K562 (cell line): ENCODE results near the gene COL4A2.

Experiments used
- BHLHE40 ChIP-seq: IDR thresholded peaks from 2 replicates; pipeline ENCODE4 v1.6.1; 2011; ENCODE audit warnings: low read length, improper control_type of control experiment
- FOSL1 ChIP-seq: fragments of 200-800 bp; sonication (Bioruptor generic); conservative IDR thresholded peaks from 2 replicates; pipeline ENCODE4 v1.6.1; 2016; ENCODE audit warnings: missing genetic modification characterization, missing compliant biosample characterization
- NBN ChIP-seq: fragments of 450-650 bp; IDR thresholded peaks from 2 replicates; pipeline ENCODE4 v1.6.1; 2016; ENCODE audit warnings: low read depth, mild to moderate bottlenecking
- POLR2A ChIP-seq: fragments of 450-650 bp; conservative IDR thresholded peaks from 2 replicates; pipeline ENCODE4 v1.6.1; 2016
- SMC3 ChIP-seq: conservative IDR thresholded peaks from 2 replicates; pipeline ENCODE4 v1.6.1; 2011; ENCODE audit warnings: low read depth, low read length, improper control_type of control experiment; ENCODE audit not compliant: insufficient read depth
- ZFX ChIP-seq: sonication (generic); formaldehyde crosslinking; IDR thresholded peaks from 2 replicates; pipeline ENCODE4 v1.8.0; 2022; ENCODE audit warnings: mild to moderate bottlenecking, missing genetic modification reagents, moderate library complexity
- ZNF140 ChIP-seq: fragments of 250-450 bp; sonication (Bioruptor Pico); IDR thresholded peaks from 2 replicates; pipeline ENCODE4 v1.8.0; 2021; ENCODE audit warnings: moderate library complexity, mild to moderate bottlenecking, inconsistent platforms
- TF ChIP-seq, protein P1 (sequence below): conservative IDR thresholded peaks from 2 replicates; pipeline ENCODE4 v1.6.1; 2011; ENCODE audit warnings: low read depth, mild to moderate bottlenecking, low read length; ENCODE audit not compliant: control insufficient read depth
- TF ChIP-seq, protein P2 (sequence below), 3 experiments: IDR thresholded peaks in 2 of 3; conservative IDR thresholded peaks in 1 of 3; 2 replicates each; pipeline ENCODE4 v1.5.1; 2011 to 2012; ENCODE audit warnings: low read length in 3 of 3, mild to moderate bottlenecking in 3 of 3, control low read depth in 2 of 3, improper control_type of control experiment in 1 of 3, inconsistent platforms in 1 of 3, low read depth in 1 of 3, mixed read lengths in 1 of 3, moderate library complexity in 1 of 3; ENCODE audit not compliant: insufficient read depth in 2 of 3
- TF ChIP-seq, protein P3 (sequence below): fragments of 250-450 bp; sonication (Bioruptor Pico); IDR thresholded peaks from 2 replicates; pipeline ENCODE4 v1.8.0; 2021; ENCODE audit warnings: borderline replicate concordance, mild to moderate bottlenecking, moderate library complexity; ENCODE audit not compliant: poor library complexity, severe bottlenecking

DNA sequence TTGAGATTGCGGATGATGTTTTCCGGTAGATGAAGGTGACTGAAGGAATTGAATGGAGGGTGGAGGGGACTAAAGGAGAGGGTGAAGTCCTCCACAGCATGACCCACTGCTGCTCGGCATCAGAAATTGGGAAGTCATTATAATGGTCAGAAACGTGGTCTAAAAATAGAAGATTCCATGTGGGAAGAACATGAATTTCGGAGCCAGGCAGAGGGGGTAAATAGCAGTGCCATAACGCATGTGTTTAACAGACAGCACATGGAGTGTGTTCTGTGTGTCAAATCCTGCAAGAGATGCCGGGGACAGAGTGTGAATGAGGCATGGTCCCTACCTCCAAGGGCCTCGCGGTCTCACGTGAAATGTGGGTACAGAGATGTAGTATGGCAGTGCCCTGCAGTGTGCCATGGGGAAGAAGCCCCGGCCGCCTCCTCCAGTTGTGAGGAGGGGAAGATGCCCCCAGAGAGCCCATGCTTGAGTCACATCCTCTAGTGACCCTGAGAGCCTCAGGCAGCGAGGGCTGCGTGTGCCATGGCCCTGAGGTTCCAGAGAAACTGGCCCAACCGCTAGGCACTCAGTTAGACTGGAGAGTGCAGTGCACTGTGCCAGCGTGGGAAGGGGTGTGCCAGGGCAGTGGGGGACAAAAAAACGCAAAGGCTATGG lies 106.1 kb downstream of the COL4A2 start:
- TF ChIP-seq, protein P1, sequence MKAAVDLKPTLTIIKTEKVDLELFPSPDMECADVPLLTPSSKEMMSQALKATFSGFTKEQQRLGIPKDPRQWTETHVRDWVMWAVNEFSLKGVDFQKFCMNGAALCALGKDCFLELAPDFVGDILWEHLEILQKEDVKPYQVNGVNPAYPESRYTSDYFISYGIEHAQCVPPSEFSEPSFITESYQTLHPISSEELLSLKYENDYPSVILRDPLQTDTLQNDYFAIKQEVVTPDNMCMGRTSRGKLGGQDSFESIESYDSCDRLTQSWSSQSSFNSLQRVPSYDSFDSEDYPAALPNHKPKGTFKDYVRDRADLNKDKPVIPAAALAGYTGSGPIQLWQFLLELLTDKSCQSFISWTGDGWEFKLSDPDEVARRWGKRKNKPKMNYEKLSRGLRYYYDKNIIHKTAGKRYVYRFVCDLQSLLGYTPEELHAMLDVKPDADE, result no peak
- TF ChIP-seq POLR2A, result no peak
- TF ChIP-seq, protein P2, sequence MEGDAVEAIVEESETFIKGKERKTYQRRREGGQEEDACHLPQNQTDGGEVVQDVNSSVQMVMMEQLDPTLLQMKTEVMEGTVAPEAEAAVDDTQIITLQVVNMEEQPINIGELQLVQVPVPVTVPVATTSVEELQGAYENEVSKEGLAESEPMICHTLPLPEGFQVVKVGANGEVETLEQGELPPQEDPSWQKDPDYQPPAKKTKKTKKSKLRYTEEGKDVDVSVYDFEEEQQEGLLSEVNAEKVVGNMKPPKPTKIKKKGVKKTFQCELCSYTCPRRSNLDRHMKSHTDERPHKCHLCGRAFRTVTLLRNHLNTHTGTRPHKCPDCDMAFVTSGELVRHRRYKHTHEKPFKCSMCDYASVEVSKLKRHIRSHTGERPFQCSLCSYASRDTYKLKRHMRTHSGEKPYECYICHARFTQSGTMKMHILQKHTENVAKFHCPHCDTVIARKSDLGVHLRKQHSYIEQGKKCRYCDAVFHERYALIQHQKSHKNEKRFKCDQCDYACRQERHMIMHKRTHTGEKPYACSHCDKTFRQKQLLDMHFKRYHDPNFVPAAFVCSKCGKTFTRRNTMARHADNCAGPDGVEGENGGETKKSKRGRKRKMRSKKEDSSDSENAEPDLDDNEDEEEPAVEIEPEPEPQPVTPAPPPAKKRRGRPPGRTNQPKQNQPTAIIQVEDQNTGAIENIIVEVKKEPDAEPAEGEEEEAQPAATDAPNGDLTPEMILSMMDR (IDR thresholded peaks at IDR 0.05 in 2 of 3, conservative IDR thresholded peaks at IDR 0.05 in 1 of 3; ENCODE audit: insufficient read depth in 2 of 3, low read depth in 1 of 3, low read length in 3 of 3), result no peak
- TF ChIP-seq BHLHE40, result no peak
- no peak for TF ChIP-seq NBN
- no peak for TF ChIP-seq ZFX (CRISPR knock-in tag)
- TF ChIP-seq SMC3, result no peak
- TF ChIP-seq, protein P3, sequence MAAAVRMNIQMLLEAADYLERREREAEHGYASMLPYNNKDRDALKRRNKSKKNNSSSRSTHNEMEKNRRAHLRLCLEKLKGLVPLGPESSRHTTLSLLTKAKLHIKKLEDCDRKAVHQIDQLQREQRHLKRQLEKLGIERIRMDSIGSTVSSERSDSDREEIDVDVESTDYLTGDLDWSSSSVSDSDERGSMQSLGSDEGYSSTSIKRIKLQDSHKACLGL, result no peak
- TF ChIP-seq FOSL1, result no peak
- no peak for TF ChIP-seq ZNF140 (CRISPR knock-in tag)
